ENCODE measurements around the gene DCX. TPM values are rescaled to one million over a fixed set of nuclear protein-coding genes. Genes with fewer than 3 reads are reported as not detected.

DCX gene
- total RNA-seq, 1 donor from 2014 or later: 6.1 TPM

GRCh38 chrX:111244235-111244750 is 167.7 kb downstream of the DCX start:
- H3K9me3 Mint-ChIP-seq: peaks cover 10% of the 10 kb centered on the region
- no peak overlapping the region for H3K27ac Mint-ChIP-seq
- TF ChIP-seq CTCF (IDR thresholded peaks at IDR 0.05; ENCODE audit: unreplicated experiment): peak; percentile 58

More at GRCh38 chrX:111244235-111244750, 167.7 kb downstream of the DCX start:
- DNase-seq (ENCODE audit: low spot score in 2 of 2, unreplicated experiment in 2 of 2): no peak
- H3K4me1 Mint-ChIP-seq: peaks cover 4% of the 10 kb centered on the region
- no peak overlapping the region for H3K4me3 Mint-ChIP-seq
- H3K36me3 Mint-ChIP-seq: peaks cover 26% of the 10 kb centered on the region
- H3K27me3 Mint-ChIP-seq (ENCODE audit: low read depth): no peaks in the 10 kb centered on the region

Other genes starting within 250 kb of the DCX start
- gene CAPN6, start 141.7 kb downstream of the DCX start, total RNA-seq: 84.3 to 90.8 TPM (median 88.2 TPM) in 3 replicates
- 3.6 to 3.8 TPM (median 3.7 TPM) in 3 replicates for gene SERTM2, start 99.5 kb upstream of the DCX start, total RNA-seq

Measured in mesothelial cell of epicardium (in vitro differentiated cells).